Measurements from ENCODE around the gene CENPM.

DNA sequence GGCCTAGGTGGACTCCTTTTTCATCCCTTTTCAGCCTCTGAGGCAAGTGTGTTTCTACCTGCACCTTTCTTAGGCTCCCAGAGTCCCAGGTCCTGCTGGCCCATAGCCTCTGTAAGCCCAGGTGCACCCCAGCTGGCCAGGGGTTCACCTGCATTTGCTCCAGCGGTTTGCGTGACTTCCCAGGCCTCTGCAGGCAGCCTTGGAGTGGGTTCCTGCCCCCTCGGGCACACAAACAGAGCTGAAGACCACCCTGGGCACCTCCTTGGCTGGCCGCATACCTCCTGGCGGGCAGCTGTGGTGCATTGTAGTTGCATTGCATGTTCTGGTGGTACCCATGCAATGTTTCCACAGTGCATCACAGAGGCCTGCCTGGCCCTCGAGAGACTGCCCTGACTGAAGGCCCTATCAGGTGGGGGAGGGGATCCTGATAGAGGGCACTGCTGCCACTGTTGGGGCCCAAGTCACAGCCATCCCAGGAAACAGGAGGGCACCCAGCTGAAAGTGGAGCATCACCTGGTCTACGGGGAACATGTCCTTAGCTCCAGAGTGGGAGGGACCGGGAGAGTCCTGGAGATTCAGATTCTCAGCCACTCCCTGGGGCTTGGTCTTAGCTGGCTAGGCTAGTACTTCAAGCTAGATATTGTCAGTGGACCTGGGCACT lies 46.2 kb downstream of the CENPM start:
- TF ChIP-seq, protein P1, sequence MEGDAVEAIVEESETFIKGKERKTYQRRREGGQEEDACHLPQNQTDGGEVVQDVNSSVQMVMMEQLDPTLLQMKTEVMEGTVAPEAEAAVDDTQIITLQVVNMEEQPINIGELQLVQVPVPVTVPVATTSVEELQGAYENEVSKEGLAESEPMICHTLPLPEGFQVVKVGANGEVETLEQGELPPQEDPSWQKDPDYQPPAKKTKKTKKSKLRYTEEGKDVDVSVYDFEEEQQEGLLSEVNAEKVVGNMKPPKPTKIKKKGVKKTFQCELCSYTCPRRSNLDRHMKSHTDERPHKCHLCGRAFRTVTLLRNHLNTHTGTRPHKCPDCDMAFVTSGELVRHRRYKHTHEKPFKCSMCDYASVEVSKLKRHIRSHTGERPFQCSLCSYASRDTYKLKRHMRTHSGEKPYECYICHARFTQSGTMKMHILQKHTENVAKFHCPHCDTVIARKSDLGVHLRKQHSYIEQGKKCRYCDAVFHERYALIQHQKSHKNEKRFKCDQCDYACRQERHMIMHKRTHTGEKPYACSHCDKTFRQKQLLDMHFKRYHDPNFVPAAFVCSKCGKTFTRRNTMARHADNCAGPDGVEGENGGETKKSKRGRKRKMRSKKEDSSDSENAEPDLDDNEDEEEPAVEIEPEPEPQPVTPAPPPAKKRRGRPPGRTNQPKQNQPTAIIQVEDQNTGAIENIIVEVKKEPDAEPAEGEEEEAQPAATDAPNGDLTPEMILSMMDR (IDR thresholded peaks at IDR 0.05), result no peak
- TF ChIP-seq, protein P2, sequence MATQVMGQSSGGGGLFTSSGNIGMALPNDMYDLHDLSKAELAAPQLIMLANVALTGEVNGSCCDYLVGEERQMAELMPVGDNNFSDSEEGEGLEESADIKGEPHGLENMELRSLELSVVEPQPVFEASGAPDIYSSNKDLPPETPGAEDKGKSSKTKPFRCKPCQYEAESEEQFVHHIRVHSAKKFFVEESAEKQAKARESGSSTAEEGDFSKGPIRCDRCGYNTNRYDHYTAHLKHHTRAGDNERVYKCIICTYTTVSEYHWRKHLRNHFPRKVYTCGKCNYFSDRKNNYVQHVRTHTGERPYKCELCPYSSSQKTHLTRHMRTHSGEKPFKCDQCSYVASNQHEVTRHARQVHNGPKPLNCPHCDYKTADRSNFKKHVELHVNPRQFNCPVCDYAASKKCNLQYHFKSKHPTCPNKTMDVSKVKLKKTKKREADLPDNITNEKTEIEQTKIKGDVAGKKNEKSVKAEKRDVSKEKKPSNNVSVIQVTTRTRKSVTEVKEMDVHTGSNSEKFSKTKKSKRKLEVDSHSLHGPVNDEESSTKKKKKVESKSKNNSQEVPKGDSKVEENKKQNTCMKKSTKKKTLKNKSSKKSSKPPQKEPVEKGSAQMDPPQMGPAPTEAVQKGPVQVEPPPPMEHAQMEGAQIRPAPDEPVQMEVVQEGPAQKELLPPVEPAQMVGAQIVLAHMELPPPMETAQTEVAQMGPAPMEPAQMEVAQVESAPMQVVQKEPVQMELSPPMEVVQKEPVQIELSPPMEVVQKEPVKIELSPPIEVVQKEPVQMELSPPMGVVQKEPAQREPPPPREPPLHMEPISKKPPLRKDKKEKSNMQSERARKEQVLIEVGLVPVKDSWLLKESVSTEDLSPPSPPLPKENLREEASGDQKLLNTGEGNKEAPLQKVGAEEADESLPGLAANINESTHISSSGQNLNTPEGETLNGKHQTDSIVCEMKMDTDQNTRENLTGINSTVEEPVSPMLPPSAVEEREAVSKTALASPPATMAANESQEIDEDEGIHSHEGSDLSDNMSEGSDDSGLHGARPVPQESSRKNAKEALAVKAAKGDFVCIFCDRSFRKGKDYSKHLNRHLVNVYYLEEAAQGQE (IDR thresholded peaks at IDR 0.05; ENCODE audit: insufficient read depth in 1 of 2, low read depth in 2 of 2, low read length in 1 of 2), result no peak
- no peak for TF ChIP-seq POLR2AphosphoS5 (IDR thresholded peaks at IDR 0.05; ENCODE audit: low read depth, low read length)
- TF ChIP-seq SIN3A (IDR thresholded peaks at IDR 0.05; ENCODE audit: borderline replicate concordance, insufficient read depth, low read depth, low read length), result no peak
- TF ChIP-seq TCF7L2 (IDR thresholded peaks at IDR 0.05; ENCODE audit: low read depth, low read length), result no peak

Measured in Panc1 (cell line).